ENCODE data around the gene COQ2.

COQ2 gene

DNA sequence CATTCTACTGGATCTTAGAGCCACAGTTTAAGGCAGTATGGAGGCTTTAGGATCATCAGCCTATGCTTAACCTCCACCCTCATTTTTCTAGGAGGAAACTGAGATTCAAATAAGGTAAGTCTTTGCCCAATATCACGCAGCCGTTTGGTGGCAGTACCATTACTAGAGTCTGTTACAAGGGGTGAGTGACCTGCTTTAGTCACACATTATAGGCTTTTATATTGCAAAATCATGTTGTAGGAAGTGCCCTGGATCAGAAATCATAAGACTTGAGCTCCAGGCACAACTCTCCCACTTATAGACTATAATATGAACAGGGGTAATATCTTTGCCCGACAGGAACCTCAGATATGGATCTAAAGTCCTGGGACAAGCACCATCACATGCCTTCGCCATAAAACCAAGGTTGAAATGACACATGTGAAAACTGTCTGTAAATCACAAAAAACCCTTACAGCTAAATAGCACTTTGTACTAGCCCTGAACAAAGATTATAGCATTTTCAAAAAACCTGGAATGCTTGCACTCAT is 30.8 kb upstream of the COQ2 start:
- H3K27ac ChIP-seq, result no peak overlapping the region
- H3K9me3 ChIP-seq (ENCODE audit: severe bottlenecking), result no peaks in the 10 kb centered on the region
- TF ChIP-seq, protein P1, sequence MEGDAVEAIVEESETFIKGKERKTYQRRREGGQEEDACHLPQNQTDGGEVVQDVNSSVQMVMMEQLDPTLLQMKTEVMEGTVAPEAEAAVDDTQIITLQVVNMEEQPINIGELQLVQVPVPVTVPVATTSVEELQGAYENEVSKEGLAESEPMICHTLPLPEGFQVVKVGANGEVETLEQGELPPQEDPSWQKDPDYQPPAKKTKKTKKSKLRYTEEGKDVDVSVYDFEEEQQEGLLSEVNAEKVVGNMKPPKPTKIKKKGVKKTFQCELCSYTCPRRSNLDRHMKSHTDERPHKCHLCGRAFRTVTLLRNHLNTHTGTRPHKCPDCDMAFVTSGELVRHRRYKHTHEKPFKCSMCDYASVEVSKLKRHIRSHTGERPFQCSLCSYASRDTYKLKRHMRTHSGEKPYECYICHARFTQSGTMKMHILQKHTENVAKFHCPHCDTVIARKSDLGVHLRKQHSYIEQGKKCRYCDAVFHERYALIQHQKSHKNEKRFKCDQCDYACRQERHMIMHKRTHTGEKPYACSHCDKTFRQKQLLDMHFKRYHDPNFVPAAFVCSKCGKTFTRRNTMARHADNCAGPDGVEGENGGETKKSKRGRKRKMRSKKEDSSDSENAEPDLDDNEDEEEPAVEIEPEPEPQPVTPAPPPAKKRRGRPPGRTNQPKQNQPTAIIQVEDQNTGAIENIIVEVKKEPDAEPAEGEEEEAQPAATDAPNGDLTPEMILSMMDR (IDR thresholded peaks at IDR 0.05; ENCODE audit: low read depth, low read length), result no peak
- no peak for DNase-seq
- H3K4me3 ChIP-seq (ENCODE audit: low read depth, low read length), result no peak overlapping the region
- H3K36me3 ChIP-seq, result no peaks in the 10 kb centered on the region; the same call in 1 of the 2 replicates
- H3K27me3 ChIP-seq (ENCODE audit: insufficient read depth, low read depth, severe bottlenecking), result no peaks in the 10 kb centered on the region

DNA sequence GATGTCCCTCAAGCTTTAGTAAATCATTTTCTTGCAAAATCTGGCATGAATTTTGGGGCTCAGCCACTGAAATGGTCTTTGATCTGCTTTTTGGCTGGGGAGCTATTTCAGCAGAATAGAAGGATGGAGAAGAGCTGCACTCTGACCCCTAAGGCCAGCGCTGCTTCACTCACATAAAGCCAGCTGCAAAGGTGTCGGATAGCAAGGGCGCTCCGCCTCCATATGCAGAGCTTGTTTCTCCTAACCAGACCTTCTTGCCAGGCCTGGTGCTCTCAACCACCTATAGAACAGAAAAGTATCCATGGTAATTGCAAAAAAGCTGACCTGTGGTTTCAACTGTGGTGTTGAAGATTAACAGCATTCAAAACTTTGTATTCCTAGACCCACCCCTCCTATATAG is 24.1 kb upstream of the COQ2 start:
- Histone ChIP-seq H3K9me3 (ENCODE audit: severe bottlenecking) (no peaks in the 10 kb centered on the region), H3K4me3 (ENCODE audit: low read depth, low read length) (no peak overlapping the region), H3K27me3 (ENCODE audit: insufficient read depth, low read depth, severe bottlenecking) (no peaks in the 10 kb centered on the region), H3K27ac (no peak overlapping the region), H3K36me3 (no peaks in the 10 kb centered on the region)
- DNase-seq, result no peak
- TF ChIP-seq, protein P1 (IDR thresholded peaks at IDR 0.05; ENCODE audit: low read depth, low read length), result no peak

DNA sequence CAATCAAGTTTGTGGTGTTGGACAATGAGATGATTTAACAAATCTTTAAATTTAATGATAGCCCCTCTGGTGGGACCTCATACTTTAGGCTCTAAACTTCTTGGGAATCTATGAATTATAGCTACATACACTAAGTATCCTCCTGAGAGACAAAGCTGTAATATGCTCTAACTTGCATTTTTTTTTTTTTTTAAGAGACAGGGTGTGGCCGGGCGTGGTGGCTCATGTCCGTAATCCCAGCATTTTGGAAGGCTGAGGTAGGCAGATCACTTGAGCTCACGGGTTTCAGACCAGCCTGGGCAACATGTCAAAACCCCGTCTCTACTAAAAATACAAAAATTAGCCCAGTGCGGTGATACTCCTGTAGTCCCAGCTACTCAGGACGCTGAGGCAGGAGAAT is 23.3 kb upstream of the COQ2 start:
- DNase-seq, result no peak
- Histone ChIP-seq H3K27ac (no peak overlapping the region), H3K9me3 (ENCODE audit: severe bottlenecking) (no peaks in the 10 kb centered on the region), H3K36me3 (no peaks in the 10 kb centered on the region), H3K4me3 (ENCODE audit: low read depth, low read length) (no peak overlapping the region), H3K27me3 (ENCODE audit: insufficient read depth, low read depth, severe bottlenecking) (no peaks in the 10 kb centered on the region)
- TF ChIP-seq, protein P1 (IDR thresholded peaks at IDR 0.05; ENCODE audit: low read depth, low read length), result no peak

DNA sequence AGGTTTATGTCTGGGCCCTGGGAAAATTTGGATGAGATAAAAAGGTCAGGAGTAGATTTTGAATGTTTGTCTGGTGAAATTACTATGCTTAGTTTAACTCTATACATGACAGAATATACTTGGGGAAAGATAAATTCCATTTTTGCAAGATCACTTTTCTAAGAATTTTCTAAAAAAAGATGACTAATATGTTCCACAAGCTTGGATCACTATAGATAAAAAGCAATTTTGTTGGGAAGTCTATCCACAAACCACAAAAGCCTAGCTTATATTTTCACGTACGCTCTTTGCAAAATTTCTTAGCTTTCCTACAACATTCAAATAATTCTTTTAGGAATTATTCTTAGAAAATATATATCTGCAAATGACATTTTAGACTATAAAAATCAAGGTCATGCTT is 20.6 kb upstream of the COQ2 start:
- Histone ChIP-seq H3K4me3 (ENCODE audit: low read depth, low read length) (no peak overlapping the region), H3K27me3 (ENCODE audit: insufficient read depth, low read depth, severe bottlenecking) (no peaks in the 10 kb centered on the region), H3K27ac (no peak overlapping the region), H3K9me3 (ENCODE audit: severe bottlenecking) (no peaks in the 10 kb centered on the region), H3K36me3 (no peaks in the 10 kb centered on the region)
- TF ChIP-seq, protein P1 (IDR thresholded peaks at IDR 0.05; ENCODE audit: low read depth, low read length), result no peak
- no peak for DNase-seq

DNA sequence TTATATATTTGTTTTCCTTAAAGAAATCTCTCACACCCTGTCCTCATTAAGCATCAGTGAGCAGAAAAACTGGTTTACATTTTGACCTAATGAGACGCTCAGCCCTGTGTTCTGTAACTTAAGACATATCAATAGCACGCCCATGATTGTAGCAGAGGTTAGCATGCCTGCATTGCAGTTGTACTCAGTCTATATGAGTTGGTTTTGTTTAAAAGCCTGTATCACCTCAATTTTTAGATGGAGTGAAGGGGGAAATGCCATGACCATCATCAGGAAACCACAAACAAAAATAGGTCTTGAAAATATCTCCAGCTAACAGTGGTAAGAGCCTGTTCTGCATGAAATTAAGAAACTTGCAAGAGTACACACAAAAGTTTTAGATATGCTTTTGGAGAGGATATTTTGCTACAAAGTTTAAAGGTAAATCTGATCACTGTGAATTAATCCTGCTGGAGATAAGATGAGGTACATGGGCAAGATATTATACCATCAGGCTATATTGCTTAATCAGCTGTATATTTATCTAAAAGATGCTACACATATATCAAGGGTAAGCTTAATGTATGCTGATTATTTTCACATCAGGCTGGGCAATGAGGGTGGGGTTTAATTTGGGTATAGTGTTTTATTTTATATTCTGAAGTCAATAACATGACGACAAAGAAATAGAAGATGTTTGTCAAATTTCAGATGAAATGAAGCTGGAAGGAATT is 13.1 kb upstream of the COQ2 start:
- no peak for DNase-seq
- no peak overlapping the region for H3K4me3 ChIP-seq (ENCODE audit: low read depth, low read length)
- no peaks in the 10 kb centered on the region for H3K9me3 ChIP-seq (ENCODE audit: severe bottlenecking)
- TF ChIP-seq, protein P1 (IDR thresholded peaks at IDR 0.05; ENCODE audit: low read depth, low read length), result no peak
- H3K36me3 ChIP-seq, result no peaks in the 10 kb centered on the region
- H3K27me3 ChIP-seq (ENCODE audit: insufficient read depth, low read depth, severe bottlenecking), result no peaks in the 10 kb centered on the region
- H3K27ac ChIP-seq, result no peak overlapping the region
